ENCODE measurements around the gene FAM43B. TPM values are rescaled to one million over a fixed set of nuclear protein-coding genes. Genes with fewer than 3 reads are reported as not detected.

The FAM43B gene
- total RNA-seq, 1 experiment from 2014 or later: 0.04 TPM

DNA sequence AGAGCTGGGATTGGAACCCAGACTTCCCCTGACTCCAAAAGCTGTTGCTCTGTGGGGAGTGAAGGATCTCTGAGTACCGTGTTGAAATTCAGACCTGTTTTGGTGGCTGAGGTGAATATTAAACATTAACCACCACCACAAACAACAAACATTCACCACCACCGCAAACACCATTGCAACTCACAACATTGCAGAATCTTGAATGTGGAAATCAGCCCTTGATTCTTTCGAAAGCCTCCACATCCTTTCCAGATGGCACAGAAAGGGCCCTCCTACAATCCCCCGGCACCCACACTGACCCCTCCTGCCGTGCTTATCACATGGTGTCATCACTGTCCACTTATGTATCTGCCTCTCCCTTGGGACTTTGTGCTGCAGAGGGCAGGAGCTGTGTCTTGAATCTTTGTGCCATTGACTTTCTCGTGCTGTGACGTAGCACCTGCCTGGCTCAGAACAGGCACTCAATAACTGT is 38.0 kb downstream of the FAM43B start:
- DNase-seq (ENCODE audit: low spot score): no peak

DNA sequence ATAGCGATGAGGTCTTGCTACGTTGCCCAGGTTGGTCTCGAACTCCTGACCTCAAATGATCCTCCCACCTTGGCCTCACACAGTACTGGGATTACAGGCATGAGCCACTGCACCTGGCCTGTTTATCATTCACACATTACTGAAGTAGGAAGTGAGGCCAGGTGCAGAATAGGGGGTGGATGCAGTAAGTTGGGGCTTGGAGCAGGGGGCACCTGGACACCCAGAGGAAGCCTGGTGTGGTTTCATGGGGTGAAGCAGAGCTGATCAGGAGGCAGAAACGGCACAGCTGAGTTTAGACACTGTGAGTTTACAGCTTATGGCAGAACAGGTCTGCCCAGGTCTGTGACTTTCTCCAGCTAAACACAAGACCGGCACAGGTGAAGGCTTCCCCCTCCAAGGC is 41.4 kb downstream of the FAM43B start:
- no peak for DNase-seq (ENCODE audit: low spot score)

DNA sequence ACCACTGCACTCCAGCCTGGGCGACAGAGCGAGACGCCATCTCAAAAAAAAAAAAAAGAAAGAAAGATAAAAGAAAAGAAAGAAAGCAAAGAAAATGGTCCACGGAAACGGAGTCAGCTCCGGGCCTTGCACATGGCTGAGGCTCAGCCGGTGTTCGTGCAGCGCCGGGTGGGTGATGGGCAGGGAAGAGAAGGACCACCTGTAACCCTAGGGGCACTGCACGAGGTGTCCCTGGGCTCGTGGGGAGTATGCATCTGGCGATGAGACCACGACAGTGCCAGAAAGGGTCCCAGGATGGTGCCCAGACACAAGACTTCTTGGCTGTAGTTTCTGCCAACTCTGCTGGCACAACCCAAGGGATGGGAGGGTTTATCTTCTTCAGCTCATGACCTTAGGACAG is 42.4 kb downstream of the FAM43B start:
- DNase-seq (ENCODE audit: low spot score): no peak

DNA sequence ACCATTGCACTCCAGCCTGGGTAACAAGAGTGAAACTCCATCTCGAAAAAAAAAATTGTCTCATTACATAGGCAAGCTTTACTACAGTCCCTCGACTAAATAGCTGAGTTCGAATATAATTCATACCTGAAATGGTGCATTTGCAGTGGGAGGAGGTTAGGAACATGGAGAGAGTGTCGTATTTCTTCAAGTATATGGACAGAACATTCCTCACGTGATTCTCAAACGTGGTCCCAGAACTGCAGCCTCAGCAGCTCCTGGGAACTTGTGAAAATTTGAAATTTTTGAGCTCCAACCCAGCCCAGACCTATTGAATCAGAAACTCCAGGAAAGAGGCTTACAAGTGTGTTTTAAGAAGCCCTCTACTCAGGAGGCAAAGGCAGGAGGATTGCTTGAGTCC is 43.7 kb downstream of the FAM43B start:
- no peak for DNase-seq (ENCODE audit: low spot score)

DNA sequence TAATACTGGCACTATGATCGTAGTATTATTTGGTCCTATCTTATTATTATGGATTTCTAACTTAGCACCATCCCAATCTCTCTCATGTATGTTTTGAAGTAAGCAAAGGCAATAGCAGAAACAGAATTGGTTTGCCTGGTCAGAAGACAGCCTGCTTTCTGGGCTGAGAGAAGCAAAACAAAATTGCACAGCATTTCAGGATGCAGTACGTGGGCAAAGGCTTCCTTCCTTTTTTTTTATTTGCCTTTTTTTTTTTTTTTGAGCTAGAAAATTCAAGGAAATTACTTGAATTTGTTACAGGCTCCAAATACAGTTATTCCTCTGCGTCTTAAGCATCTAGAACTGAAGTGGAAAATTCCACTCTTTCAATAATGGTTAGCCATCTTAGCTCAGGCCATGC is 45.3 kb downstream of the FAM43B start:
- no peak for DNase-seq (ENCODE audit: low spot score)

DNA sequence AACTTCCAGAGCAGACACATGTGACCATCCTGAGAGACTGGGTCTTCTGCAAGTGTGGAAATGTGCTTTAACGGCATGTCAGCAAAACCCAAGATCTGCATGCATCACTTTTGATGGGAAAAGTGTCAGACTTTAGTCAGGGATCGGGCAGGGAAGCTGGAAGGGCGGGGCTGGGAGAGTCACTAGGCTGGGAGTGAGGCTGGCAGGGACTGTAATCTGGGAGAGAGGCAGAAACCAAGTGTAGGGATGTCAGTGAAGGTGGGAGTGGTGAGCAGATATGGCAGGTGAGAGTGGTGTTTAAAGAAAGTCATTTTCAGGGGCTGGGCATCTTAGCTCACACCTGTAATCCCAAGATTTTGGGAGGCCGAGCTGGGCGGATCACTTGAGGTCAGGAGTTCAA is 47.8 kb downstream of the FAM43B start:
- no peak for DNase-seq (ENCODE audit: low spot score)

DNA sequence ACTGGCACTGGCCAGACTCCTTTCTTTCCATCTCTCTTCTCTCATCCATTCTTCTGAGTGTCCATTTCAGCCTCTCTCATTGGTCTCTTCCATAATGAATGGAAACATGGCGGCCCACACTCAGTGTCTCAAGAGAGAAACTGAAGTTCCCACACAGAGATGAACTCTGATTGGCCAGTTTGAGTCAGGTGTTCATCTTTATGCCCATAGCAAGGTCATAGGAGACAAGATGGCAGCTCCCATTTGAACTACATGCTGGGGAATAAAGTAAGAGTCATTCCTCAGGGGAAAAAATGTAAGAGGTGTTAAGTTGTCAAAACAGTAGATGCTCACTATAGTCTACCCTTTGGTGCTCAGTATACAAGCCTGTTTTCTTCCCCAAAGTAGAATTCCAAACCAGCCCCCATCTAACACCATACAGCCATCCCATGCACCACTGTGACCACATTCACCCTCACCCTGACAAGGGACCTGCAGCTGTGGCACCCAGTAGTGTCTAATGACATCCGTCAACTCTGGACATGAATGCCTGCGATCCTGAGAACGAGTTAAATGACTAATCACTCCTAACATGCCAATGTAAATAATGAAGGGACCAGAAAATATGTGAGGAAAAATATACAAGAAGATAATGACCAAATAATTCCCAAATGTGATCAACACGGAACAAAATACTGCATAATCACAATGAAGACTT is 48.9 kb downstream of the FAM43B start:
- DNase-seq (ENCODE audit: low spot score): no peak

DNA sequence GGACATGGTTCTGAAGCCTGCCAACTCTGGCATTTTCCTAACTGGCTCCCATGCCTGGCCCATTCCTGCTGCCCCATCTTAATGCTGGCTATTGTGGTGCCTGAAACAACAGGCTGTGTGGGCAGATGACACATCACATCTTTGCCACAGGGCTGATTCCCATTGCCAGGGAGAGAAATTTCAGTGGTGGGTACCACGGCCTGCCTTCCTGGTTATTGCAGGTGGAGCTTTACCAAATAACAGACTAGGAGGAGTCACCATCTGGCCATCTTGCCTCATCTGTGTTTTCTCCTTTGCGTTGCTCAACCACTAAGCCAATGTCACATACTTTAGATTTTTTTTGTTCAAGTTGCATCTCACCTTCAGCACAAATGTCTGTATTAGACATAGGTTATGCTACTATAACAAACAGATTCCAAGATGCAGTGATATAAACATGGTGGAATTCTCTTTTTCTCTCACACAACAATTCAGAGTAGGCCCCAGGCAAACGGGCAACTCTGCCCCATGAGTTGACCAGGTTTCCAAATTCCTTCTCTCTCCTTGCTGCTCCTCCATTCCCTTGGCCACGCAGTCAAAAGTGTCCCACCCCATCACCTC is 50.6 kb downstream of the FAM43B start:
- DNase-seq (ENCODE audit: low spot score): no peak

DNA sequence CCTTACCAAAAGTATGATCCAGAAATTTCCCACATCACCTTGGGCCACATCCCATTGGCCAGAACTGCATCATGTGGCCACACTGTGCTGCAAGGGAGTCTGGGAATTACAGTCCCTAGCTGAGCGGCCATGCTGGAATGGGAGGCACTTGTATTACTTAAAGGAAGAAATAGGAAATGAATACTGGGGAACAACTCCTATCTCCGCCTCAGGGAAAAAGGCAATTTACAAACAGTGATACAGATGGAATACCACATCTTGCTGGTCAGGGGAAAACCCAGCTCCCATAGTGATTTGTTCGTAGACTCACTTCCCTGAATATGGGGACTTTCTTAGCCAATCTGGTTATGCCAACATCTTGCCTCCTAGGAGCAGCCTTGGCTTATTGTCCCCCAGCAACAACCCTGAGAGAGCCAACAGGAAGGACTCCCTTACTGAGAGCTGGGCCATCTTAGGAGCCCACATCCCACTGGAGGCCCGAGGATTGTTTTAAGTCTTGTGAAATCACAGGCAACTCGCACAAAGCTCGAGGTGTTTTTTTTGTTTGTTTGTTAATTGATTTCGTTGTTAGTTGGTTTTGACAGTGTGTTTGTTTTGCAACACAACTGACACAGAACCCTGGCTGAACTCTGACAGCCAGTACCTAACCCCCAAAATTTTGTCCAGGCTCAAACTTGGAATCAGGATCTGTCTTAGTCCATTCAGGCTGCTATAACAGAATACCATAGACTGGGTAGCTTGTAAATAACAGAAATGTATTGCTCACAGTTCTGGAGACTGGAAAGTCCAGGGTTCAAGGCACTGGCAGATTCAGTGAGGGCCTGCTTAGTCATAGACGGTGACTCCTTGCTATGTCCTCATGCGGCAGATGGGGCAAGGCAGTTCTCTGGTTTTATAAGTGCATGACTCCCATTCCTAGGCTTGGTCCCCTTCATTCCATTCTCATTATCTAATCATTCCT is 51.4 kb downstream of the FAM43B start:
- peak; percentile 54 for DNase-seq (ENCODE audit: low spot score)

Other genes starting within 250 kb of the FAM43B start
- gene CAMK2N1, start 66.4 kb upstream of the FAM43B start, total RNA-seq (2014; rRNA removed; shearing (Covaris generic)): 3.6 and 4.0 TPM in 2 replicates
- gene MUL1, start 44.4 kb upstream of the FAM43B start, total RNA-seq (2014; rRNA removed; shearing (Covaris generic)): 30.2 and 38.0 TPM in 2 replicates
- gene CDA, start 36.5 kb downstream of the FAM43B start, total RNA-seq (2014; rRNA removed; shearing (Covaris generic)): not detected in 2 replicates
- gene PINK1, start 80.9 kb downstream of the FAM43B start, total RNA-seq (2014; rRNA removed; shearing (Covaris generic)): 29.6 and 33.1 TPM in 2 replicates
- 454 and 493 TPM in 2 replicates for gene DDOST, start 108.8 kb downstream of the FAM43B start, total RNA-seq (2014; rRNA removed; shearing (Covaris generic))
- 0.10 TPM in 1 of 2 replicates, not detected in the other for gene KIF17, start 165.4 kb downstream of the FAM43B start, total RNA-seq (2014; rRNA removed; shearing (Covaris generic))
- gene SH2D5, start 180.1 kb downstream of the FAM43B start, total RNA-seq (2014; rRNA removed; shearing (Covaris generic)): 0.56 and 0.97 TPM in 2 replicates
- gene HP1BP3, start 234.7 kb downstream of the FAM43B start, total RNA-seq (2014; rRNA removed; shearing (Covaris generic)): 112 and 163 TPM in 2 replicates